GM13976 (cell line): ENCODE data around the gene ABT1.

Experiments used
- DNase-seq: peaks from one replicate; pipeline ENCODE4 v3.0.0; 2012; ENCODE audit warnings: low spot score
- CTCF ChIP-seq: IDR thresholded peaks from 2 replicates; pipeline ENCODE4 v1.5.1; 2012; ENCODE audit warnings: borderline replicate concordance, mild to moderate bottlenecking; ENCODE audit not compliant: insufficient read depth; ENCODE audit errors: extremely low read depth, missing control alignments, control extremely low read depth
- in situ Hi-C: fragments of 300-500 bp; cut with MboI; formaldehyde crosslinking; loops from one replicate; pipeline ENCODE4 v1.12.0; 2022; ENCODE audit warnings: low sequenced_read_pairs, mixed read lengths, inconsistent platforms; ENCODE audit not compliant: unreplicated experiment

The ABT1 gene

DNA sequence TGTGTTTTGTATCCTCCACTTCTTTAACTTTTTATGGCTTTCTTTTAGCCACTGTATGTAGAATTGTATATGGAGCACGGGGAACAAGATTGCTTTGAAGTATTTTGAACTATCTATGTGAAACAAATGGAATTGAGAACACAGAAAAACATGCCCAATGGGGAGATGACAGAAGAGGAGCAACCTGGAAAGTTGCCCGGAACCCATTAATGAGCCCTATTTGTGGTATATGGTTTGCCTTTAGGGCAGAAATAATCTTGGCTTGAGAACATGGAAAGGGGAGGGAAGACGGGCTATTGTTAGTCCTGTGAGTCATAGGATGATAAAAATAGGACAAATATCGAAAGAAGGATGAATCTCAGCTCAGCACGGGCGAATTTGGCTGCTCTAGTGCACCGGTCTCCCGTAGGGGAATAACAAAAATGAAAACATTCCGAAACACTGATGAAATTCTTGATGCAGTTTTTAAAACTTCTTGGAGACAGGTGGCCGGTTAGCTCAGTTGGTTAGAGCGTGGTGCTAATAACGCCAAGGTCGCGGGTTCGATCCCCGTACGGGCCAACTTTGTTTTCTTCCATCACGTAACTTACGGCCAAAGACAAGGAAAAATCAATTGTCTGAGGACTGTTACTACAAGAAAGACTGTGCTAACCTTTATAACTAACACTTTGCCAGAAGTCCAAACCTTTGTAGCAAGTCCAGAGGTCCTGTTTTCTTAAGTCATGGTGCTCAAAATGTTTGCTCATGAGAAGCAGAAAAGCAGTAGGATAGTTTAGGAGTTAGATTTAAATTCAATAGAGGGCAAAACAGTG, 42.9 kb upstream of the ABT1 start:
- no peak for DNase-seq
- TF ChIP-seq CTCF, result no peak
- in situ Hi-C loops, result loop anchor here (10.0 kb wide), 1 partner anchor 219 kb away; no protein-coding TSS in a partner anchor

DNA sequence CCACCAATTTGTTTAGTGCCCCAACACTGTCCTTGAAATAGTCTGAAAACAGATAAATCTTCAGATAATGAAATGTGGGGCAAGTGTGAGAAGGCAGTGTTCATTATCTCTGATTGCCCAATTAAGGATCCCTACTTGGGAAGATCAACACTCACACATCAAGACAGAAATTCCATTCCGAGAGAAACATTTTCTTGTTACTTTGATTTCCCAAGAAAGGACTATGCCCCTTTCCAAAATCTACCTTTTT, 42.4 kb upstream of the ABT1 start:
- no peak for DNase-seq
- in situ Hi-C loops, result loop anchor here (10.0 kb wide), 1 partner anchor 220 kb away; no protein-coding TSS in a partner anchor
- no peak for TF ChIP-seq CTCF

GRCh38 chr6:26554697-26555504, 41.9 kb upstream of the ABT1 start:
- no peak for TF ChIP-seq CTCF
- in situ Hi-C loops, result loop anchor here (10.0 kb wide), 1 partner anchor 220 kb away; no protein-coding TSS in a partner anchor
- no peak for DNase-seq

DNA sequence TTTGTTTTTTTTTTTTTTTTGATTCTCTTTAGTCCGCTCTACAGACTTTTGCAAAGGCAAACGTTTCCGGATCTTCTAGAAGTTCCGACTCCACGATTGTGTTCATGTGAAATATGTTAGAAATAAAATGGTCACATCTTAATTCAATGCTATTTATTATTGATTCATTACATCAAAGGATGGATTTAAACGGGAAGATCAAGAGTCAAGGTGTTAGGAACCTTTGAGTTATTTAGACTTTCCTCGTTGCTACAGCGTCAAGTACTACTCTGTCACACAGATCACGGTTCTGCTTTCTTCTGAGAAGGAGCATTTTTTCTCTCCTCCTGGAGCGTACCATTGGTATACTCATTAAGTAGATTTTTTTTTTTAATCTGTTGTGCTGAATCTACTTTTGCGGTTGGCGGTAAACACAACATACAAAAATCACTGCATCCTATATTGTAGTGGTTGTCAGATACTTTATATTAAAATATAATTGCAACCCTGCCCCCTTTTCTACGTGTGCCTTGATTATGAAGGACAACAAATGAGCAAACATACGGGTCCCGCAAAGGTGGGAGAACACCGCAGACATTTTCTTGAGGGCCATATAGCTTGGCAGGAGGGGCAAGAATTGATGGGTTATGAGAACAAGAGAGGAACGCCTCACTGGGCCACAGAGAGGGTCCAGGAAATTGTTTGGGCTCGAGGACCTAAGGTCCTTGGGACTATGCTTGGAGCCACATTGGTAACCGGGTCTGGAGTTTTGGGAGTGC, 41.1 kb upstream of the ABT1 start:
- no peak for TF ChIP-seq CTCF
- in situ Hi-C loops, result loop anchor here (10.0 kb wide), 1 partner anchor 221 kb away; no protein-coding TSS in a partner anchor
- no peak for DNase-seq

DNA sequence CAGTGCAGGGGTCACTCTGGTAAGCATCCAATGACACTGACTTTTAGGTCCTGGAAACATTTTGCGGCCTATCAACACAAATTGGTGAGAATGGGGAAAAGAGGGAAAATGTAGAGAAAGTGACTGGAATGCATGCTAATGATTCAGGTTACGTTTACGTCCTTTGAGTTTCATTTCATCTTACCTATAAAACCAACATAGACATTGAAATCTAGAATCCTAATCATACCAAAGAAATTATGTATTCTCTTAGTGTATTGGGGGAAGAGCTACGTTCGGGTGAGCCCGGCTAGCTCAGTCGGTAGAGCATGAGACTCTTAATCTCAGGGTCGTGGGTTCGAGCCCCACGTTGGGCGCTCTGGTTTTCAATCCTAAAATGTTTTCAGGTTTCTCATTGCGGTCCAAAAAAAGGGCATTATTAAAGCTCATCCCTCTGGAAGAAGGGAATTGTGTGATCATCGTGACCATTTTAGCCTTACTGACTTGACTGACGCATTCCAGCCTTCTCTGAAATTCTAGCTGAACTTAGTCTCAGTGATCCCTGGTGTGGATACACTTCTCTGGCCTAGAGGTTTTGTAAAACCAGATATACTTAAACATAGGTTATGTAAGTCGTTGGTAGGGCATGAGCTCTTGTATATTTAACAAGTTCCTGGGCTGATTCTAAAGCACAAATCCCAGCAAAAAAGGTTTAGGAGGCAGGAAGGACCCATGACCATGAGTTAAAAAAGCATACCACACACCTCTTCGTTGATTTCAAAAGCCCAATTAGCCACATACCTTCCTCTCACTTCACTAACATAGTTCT, 40.3 kb upstream of the ABT1 start:
- in situ Hi-C loops, result loop anchor here (10.0 kb wide), 1 partner anchor 222 kb away; no protein-coding TSS in a partner anchor
- no peak for TF ChIP-seq CTCF
- no peak for DNase-seq
